GM21786 (cell line): ENCODE measurements around the gene GRK5.

Source experiments
- ATAC-seq: cut with Tn5 transposase; IDR thresholded peaks from one replicate; pipeline ENCODE4 v1.9.1; 2021; ENCODE audit not compliant: unreplicated experiment

The GRK5 gene

DNA sequence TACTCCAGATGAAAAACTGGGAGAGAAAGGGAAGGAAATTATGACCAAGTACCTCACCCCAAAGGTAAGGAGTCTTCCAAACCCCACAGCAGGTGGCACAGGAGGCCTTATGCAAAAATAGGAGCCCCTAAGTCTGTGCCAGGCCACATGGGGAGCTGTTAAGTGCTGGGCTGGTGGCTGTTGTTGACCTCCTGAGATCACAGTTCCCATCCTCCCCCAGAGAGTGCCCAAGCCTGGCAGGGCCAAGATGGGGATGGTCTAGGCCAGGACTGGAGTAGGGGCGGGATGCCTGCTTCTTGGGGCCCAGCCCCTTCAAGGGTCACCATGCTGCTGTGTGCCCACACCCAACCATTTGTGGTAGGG lies 189.3 kb downstream of the GRK5 start:
- no peak for ATAC-seq

DNA sequence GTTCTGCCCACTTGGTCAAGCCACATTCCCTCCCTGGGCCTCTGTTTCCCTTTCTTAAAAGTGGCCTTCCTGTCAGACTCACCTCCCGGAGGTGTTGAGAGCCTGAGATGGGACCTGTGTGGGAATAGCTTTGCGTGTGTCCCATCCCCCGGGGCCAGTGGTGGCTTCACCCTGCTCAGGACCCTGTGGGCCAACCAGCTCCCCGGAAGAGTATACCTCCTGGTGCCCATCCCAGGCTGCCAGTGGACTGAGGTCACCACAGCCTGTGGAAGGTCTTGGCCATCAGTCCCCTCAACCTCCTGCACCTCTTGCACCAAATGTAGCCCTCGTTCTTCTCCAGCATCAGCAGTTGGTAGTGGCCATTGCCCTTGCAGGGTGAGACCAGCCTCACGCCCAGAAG lies 190.0 kb downstream of the GRK5 start:
- no peak for ATAC-seq

DNA sequence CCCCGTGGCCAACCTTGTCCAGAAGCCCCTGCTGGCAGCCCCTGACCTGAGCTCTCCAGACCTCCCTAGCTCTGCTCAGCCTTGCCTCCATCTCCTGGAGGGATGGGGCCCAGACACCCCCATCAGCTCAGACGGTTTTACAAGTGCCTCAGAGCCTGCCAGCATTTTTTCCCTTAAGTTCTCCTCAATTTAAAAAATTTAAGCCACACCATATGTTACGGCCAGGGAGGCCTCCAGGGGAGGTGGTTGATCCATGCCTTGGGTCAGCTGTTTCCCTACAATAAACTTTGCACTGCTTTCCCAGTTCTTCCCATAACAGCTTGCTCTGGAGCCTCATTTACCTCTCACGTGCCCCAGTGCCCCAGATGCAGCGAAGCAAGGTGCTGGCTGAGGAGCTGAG lies 191.6 kb downstream of the GRK5 start:
- ATAC-seq: no peak

DNA sequence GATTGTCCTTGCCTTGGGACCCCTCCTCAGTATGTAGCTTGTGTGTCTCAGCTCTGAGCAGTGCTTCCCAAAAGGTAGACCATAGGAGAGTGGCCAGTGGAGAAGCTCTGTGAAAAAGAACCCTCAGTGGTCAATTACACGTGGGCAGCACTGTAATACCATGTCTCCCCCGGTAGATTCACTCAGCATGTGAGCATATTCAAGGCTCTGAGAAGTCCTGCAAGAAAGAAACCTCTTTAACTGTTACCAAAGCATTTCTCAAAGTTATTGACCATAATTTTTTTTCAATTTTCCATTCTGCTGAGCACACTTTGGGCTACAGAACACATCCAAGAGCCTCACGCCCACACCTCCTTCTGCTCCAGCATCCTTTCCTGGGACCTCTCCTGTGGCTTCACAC lies 192.1 kb downstream of the GRK5 start:
- ATAC-seq: no peak

DNA sequence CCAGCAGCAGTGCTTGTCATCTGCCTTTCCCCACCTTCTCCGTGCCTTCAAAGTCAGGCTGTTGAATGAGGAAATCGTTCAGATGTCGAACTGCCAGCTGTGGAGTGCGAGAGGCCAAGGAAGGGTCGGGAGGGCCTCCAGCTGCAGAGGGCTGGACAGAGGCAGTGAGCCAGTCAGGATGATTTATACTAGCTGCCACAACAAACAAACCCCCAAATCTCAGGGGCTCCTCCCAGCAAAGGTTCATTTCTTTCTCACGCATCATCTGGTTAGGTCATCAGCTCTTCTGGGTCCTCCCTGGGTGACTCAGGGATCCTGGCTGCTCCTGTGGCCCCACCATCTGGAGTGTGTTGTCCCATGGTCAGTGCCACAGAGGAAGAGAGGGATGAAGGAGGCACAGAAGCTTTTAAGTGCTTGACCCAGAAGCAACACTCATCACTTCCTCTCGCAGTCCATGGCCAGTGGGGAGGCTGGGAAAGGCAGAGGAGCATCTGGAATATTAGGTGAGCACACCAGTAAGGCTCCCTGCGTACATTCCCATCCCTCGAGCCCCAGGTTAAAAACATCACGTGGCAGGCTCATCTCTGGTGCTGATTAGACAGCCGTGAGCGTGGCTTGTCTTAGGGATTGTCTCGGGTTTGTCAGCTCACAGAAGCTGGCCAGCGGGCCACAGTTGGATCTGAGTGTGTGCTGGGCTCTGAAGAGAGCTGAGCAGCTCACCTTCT lies 194.5 kb downstream of the GRK5 start:
- ATAC-seq: no peak

DNA sequence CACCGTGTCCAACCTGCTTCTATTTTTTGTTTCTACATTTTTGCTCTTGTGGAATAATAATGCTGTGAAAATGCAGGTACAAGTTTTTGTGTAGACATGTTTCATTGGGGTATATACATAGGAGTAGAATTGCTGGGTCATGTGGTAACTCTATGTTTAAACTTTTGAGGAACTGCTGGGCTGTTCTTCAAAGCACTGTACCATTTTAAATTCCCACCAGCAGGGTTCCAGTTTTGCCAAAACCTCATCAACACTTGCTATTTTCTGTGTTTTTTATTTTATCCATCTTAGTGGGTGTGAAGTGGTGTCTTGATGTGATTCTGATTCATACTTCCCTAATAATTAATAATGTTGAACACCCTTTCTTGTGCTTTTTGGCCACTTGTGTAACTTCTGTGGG lies 196.6 kb downstream of the GRK5 start:
- ATAC-seq: no peak

DNA sequence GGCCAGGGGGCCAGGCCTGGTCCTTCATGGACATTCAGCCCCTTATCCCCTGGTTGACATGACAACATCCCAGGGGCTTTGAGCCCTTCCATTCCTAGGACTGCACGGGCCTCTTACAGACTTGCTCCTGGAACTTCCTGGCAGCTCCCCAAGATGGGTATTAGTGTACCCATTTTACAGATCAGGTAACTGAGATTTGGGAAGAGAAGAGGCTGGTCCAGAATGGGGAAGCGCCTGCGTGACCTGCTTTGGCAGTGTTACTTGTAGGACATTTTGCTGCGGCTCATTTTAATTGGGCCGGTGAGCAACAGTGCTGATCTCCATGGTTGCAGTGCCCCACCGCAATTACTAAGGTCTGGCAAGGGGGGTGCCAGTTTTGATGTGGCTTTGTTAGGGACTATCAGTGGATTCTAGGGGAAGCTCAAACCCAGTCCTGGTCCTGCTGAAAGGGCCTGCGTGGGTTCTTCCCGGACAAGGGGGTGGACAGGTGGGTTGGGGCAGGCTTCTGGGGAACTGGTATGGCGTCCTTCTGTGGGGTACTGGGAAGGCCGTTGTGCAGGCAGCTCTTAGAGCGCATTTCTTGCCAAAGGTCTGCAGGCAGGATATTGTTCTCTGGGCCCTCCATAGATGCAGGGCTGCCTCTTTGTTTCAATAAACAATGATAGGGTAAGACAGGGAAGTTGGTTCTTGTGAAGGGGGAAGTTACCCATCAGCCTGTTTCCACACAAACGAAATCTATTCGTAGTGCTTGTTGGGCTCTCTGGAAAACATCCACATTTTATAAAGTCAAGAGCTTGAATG lies 197.5 kb downstream of the GRK5 start:
- no peak for ATAC-seq

DNA sequence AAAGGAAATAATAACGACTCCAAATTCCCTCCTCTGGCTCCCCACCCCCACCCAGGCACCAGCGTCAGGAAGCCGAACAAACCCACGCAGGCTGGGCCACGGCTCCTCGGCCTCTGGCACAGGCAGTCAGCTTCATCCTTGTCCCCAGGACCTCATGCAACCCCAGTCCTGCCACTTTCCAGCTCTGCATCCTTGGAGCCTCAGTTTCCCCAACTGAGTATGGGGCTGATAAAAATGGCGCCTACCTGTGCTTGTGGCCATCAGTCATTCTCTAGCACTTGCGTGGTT lies 198.1 kb downstream of the GRK5 start:
- no peak for ATAC-seq

DNA sequence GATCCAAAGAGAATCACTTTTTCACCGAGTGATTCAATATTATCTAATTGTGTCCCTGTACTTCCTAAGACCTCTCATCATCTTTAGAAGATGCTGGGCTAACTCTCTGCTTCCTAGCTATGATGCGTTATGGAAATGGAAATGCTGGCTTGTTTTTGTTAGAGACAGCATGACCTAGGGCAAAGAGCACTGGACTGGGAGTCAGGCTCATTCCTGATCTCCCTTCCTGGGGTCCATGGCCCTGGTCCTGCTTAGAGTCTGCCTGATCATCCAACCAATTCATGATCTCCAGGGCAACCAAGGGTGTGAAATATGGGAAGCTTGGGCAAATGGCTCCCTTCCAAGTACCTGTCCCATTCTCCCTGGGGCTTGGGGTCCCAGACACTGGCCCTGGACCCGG lies 198.8 kb downstream of the GRK5 start:
- ATAC-seq: no peak

DNA sequence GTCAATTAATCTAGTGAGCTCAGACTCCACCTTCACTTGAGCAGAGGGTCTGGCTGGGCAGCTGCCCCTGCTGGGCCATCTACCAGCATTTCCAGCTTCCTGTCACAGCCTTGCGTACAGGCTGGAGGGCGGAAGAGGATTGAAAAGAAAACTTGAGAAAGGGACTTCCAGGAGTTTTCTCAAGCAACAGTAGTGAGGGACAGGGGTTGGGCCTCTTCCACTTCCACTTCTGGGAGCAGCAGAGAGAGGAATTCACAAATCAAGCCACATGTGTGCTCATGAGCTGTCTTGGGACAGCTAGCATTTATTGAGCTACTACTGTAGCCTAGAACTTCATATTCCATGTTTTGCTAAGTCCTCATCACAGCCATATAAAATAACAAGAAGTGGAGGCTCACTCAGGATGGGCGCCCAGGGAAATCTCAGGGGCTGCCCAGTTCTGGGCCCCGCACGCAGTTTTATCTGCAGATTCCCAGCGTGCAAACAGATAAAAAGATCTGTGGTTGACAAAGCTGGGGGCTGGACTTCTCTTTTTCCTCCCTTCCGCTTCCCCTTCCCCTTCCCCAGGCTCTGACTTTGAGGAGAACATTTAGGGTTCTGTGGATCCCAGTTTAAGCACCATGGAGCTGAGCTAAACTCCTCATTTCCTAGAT lies 199.4 kb downstream of the GRK5 start:
- no peak for ATAC-seq

DNA sequence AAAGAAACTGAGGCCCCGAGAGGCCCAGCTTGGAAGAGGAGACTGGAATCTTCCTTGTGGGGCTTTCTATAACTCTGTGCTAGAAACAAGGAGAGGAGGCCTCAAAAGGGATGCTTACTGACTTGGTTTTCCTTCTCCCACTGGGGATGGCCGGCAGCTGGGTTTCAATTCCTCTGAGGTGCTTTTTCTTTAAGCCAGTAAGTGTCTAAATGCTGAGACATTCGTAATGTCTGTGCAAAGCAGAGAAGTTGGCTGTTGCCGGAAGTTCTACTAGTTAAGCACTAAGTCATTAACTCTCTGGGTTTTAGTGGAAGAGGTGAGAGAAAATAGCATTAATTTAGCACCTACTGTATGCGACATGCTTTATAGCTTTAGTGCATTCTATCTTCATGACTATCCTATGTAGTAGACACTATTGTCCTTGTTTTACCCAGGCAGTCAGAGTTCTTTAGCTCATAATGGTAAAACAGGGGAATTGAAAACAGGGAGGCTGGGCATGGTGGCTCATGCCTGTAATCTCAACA lies 199.9 kb downstream of the GRK5 start:
- ATAC-seq: no peak

DNA sequence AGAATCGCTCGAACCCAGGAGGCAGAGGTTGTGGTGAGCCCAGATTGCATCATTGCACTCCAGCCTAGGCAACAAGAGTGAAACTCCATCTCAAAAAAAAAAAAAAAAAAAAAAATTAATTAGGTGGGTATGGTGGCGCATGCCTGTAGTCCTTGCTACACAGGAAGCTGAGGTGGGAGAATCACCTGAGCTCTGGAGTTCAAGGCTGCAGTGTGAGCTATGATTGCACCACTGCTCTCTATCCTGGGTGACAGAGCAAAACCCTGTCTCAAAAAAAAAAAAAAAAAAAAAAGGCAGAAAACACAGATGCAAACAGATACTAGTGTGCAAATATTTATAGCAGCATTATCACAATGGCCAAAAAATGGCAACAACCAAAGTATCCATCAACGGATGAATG lies 200.7 kb downstream of the GRK5 start:
- ATAC-seq: no peak

DNA sequence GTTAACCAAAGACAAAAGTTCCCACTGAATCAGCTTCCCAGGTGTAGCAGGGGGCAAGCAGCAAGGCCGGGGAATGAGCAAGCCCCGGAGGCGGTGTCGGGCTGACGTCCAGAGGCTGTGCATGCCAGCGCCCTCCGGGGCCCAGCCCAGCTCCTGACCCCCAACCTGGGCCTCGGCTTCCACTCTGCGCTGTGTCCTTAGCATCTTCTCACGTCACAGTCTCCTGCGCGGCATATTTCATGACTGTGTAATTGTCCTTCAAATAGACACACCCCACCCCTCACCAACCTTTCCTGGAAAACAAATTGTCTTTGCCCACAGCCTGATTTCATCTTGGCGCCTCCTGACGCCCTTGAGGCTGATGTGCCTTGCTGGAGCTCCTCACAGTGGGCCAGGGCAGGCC lies 201.6 kb downstream of the GRK5 start:
- ATAC-seq: no peak

DNA sequence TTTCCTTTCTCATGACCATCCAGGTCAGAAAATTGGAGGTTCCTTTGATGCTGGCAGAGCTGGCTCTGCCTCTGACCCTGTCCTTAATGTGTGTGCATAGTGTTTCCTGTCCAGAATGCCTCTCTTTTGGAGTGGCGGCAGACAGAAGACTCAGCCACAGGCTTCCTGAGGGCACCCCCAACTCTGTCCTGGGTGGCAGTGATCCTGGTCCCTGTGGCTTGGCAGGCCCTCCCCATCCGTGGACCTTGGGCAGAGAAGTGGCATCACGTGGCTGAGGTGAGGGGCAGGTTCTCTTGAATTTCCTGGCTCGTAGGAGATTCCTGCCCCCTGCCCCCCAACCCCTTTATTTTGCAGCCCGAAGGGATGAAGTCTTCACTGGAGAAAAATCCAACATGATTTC lies 202.0 kb downstream of the GRK5 start:
- no peak for ATAC-seq

DNA sequence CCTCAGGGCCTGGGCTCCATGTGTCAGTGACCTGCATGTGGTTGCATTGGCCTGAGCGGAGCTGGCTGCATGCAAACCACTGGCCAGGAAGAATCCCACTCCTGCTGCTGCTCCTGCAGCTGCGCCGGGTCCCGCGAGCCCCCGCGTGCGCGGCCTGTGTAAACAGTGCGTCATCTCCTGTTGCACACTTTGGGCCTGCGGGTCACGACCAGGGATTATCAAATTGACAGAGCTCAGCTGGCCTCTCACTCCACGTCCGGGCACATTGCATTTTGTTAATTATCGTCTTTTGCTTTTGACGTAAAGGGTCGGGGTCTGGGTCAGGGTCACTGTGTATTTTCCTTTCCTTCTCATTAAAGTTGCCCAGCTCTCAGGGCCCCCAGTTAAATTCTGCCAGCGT lies 202.5 kb downstream of the GRK5 start:
- no peak for ATAC-seq

DNA sequence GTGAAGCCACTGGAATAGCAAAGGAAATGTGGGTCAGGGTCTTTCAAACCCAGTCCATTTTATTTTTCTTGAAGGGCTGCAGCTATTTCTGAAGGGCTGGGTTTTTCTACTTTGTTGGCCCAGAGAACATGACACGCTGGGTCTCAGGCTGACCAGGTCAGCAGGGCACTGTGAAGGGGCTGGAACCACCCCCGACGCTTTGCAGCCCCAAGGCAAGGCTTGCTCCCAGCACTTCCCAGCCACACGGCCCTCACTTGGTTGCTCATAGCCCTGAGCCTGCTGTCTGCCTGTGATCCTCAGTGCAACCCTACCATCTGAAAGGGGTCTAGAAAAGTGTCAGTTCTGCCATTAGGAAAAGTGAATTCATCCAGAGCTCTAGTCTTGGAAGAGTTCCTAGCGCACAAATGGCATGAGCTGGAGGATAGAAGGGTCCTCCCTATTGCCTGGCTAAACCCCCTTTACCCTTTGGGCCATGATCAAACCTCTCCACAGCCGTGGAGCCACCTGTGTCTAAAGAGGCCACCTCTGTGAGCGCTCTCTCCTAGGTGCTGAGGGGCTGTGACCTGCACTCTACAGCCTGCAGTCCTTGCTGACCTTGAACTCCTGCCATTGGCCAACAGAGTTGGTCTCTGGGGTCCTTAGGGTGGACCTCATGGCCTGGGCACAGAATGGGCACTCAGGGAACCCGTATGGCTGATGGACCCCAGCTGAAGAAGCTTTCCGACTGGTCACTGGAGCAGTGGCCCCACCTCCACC lies 203.2 kb downstream of the GRK5 start:
- no peak for ATAC-seq

DNA sequence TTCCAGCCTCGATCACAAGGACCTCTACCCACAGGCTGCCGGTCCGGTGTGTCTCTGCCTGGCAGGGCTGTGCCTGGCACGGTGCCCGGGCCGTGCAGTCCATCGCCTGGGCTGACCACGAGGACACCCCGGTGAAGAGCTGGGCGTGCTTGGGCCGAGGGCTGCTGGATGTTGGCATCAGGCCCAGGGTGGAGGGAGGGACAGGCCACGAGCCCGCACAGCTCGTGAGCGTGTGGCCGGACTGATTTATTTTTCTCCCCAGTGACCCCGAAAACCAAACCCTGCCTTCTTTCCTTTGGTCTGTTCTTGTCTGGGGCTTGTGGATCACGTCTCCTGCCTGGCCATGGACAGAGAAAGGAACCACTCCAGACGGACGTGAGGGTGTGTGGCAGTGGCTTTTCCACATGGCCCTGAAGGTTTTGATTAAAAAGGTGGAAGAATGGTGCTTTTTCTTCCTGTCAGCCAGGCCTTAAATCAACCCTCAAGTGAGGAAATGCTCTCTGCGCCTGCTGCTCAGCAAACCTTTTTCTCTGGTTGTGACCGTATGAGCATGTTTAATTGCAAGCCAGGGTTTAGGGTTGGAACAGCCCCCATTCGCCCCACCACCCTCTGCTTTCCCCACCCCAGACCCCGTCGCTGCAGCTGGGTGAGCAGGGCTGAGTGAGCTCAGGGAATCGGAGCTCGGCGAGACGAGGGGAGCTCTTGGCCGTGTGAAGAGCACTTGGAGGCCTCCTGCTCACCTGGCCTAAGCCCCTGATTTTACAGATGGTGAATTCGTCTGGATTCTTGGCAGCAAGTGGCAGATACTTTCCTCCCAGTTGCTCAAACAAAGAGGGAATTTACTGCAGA lies 205.1 kb downstream of the GRK5 start:
- no peak for ATAC-seq

DNA sequence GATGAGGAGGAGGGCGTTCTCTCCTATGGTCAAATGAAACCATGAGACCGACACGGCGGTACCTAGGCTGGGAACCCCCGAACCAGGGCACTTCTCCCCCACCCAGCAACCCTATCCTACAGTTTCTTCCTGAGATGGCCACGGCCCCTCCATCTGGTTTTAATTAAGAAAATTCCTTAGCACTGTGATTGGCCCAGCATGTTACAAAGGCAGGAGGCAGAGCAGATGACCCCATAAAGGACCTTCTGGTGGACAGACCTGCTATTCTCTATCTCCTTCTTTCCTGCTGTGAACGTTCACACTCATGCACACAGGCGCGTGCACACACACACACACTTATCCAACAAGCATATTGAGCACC lies 205.7 kb downstream of the GRK5 start:
- ATAC-seq: no peak

DNA sequence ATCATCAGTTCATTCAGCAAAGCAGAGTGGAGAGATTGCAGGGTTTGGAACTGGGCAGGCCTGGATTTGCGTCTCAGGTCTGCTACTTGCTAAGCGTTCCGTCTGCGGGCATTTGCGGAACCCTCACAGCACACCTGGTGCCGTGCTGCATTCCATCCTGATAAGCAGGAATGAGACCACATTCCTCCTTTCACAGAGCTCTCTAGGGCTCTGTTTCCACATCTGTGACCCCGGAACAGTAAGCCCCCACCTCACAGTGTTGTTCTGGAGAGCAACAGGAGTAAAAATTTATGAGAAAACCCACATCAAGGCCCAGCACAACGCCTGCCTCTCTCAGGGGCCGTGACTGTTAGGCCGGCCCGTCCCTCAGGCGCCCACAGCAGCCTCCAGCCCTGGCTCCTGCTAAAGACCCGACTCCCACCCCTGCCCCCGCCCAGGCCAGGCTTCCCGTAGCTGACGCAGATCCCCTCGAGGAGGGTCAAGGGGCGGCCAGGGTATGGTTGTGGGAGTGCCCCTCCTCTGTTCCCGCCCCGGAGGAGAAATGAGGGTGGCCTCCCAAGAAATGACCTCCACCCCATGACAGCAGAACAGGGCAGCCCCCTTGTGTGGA lies 206.2 kb downstream of the GRK5 start:
- no peak for ATAC-seq

DNA sequence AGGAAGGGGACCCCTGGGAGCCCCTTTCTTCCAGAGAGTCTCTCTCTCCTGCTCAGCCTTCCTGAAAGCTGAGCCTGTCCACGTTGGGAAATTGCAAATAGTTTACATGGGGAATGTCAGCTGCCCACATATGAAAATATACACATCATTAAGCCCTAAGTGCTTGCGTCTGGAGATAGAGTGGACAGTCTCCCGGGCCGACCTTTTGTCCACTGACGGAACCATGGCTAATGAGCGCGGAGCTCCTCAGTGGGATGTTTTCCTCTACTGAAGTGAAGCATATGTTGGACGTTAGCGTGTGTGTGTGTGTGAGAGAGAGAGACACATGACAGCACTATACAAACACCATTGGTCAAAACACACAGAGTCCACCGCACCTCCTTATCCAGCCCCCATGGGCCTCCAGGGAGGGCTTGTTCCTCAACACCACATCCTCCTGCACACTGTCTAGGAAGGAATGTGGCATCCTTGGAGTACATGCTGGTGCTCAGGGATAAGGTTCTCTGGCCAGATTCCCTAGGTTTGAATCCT lies 206.8 kb downstream of the GRK5 start:
- no peak for ATAC-seq
